ENCODE data around the gene IGSF23. TPM values are rescaled to one million over a fixed set of nuclear protein-coding genes. Genes with fewer than 3 reads are reported as not detected.
"Not testable (repeated sequence)": the region's sequence is repeated elsewhere in the genome, so short reads cannot be mapped to it uniquely, and the experiment has no call there.

IGSF23 gene
- total RNA-seq, 2 experiments from 2014 or later = not detected

GRCh38 chr19:44603201-44603945, 10.0 kb upstream of the IGSF23 start:
- Mint-ChIP-seq H3K9me3 (ENCODE audit: low read depth) (no peaks in the 10 kb centered on the region), H3K36me3 (ENCODE audit: low read depth) (no peaks in the 10 kb centered on the region), H3K4me1 (peaks cover 11% of the 10 kb centered on the region), H3K4me3 (no peak overlapping the region), H3K27me3 (peaks cover 7% of the 10 kb centered on the region), H3K27ac (no peak overlapping the region)
- POLR2A ChIA-PET = no interaction called here
- intact Hi-C loops (cut with DNase I, micrococcal nuclease) = no loop called here
- CTCF ChIA-PET = interaction anchor here (0.6 to 1.2 kb wide), 2 partner anchors 27 to 120 kb away, joined by 3 read pairs; no protein-coding TSS in a partner anchor
- no peak for DNase-seq
- no peak for ATAC-seq

- no peak for ATAC-seq
- Mint-ChIP-seq H3K4me1 (peaks cover 11% of the 10 kb centered on the region), H3K9me3 (ENCODE audit: low read depth) (no peaks in the 10 kb centered on the region), H3K36me3 (ENCODE audit: low read depth) (no peaks in the 10 kb centered on the region), H3K27ac (no peak overlapping the region), H3K4me3 (no peak overlapping the region), H3K27me3 (peaks cover 10% of the 10 kb centered on the region)
- DNase-seq = no peak
- ChIA-PET CTCF (interaction anchor here (0.7 kb wide), 1 partner anchor 172 kb away, joined by 3 read pairs; no protein-coding TSS in a partner anchor), POLR2A (interaction anchor here (0.6 kb wide), 1 partner anchor 283 kb away, joined by 4 read pairs; no protein-coding TSS in a partner anchor)
- intact Hi-C loops (cut with DNase I, micrococcal nuclease) = no loop called here
Measured at GRCh38 chr19:44604241-44604640, 9.1 kb upstream of the IGSF23 start.

GRCh38 chr19:44605547-44605946, 7.8 kb upstream of the IGSF23 start:
- ChIA-PET CTCF (interaction anchor here (0.7 kb wide), 1 partner anchor 35 kb away, joined by 3 read pairs; no protein-coding TSS in a partner anchor), POLR2A (no interaction called here)
- DNase-seq (no peak), ATAC-seq (no peak)
- intact Hi-C loops (cut with DNase I, micrococcal nuclease) = no loop called here
- peaks cover 11% of the 10 kb centered on the region for H3K4me1 Mint-ChIP-seq
- no peaks in the 10 kb centered on the region for H3K36me3 Mint-ChIP-seq (ENCODE audit: low read depth)
- H3K9me3 Mint-ChIP-seq (ENCODE audit: low read depth) = no peaks in the 10 kb centered on the region
- H3K4me3 Mint-ChIP-seq = no peak overlapping the region
- H3K27me3 Mint-ChIP-seq = peaks cover 6% of the 10 kb centered on the region
- H3K27ac Mint-ChIP-seq = no peak overlapping the region

- Mint-ChIP-seq H3K27ac (no peak overlapping the region), H3K36me3 (ENCODE audit: low read depth) (no peaks in the 10 kb centered on the region), H3K4me1 (peaks cover 11% of the 10 kb centered on the region), H3K9me3 (ENCODE audit: low read depth) (no peaks in the 10 kb centered on the region), H3K4me3 (no peak overlapping the region), H3K27me3 (peaks cover 6% of the 10 kb centered on the region)
- ATAC-seq = no peak
- POLR2A ChIA-PET = interaction anchor here (1.1 kb wide), 1 partner anchor 19 kb away, joined by 3 read pairs; no protein-coding TSS in a partner anchor
- CTCF ChIA-PET = no interaction called here
- no peak for DNase-seq
- intact Hi-C loops (cut with DNase I, micrococcal nuclease) = no loop called here
Measured at GRCh38 chr19:44607049-44607448, 6.3 kb upstream of the IGSF23 start.

GRCh38 chr19:44607917-44608316, 5.4 kb upstream of the IGSF23 start:
- Mint-ChIP-seq H3K36me3 (ENCODE audit: low read depth) (no peaks in the 10 kb centered on the region), H3K4me1 (peaks cover 11% of the 10 kb centered on the region), H3K4me3 (no peak overlapping the region), H3K9me3 (ENCODE audit: low read depth) (no peaks in the 10 kb centered on the region), H3K27ac (no peak overlapping the region), H3K27me3 (peaks cover 6% of the 10 kb centered on the region)
- ATAC-seq = no peak
- intact Hi-C loops (cut with DNase I, micrococcal nuclease) = no loop called here
- no peak for DNase-seq
- ChIA-PET POLR2A (no interaction called here), CTCF (interaction anchor here (1.1 to 1.2 kb wide), 2 partner anchors 20 to 37 kb away, joined by 3 to 4 read pairs; no protein-coding TSS in a partner anchor)

GRCh38 chr19:44608391-44608821, 5.0 kb upstream of the IGSF23 start:
- intact Hi-C loops (cut with DNase I, micrococcal nuclease) = no loop called here

GRCh38 chr19:44609219-44609618, 4.1 kb upstream of the IGSF23 start:
- ChIA-PET CTCF (interaction anchor here (0.6 kb wide), 1 partner anchor 28 kb away, joined by 3 read pairs; no protein-coding TSS in a partner anchor), POLR2A (no interaction called here)
- no peaks in the 10 kb centered on the region for H3K36me3 Mint-ChIP-seq (ENCODE audit: low read depth)
- no peaks in the 10 kb centered on the region for H3K9me3 Mint-ChIP-seq (ENCODE audit: low read depth)
- H3K27ac Mint-ChIP-seq = no peak overlapping the region
- no peak overlapping the region for H3K4me3 Mint-ChIP-seq
- intact Hi-C loops (cut with DNase I, micrococcal nuclease) = no loop called here
- no peak for DNase-seq
- H3K4me1 Mint-ChIP-seq = peaks cover 11% of the 10 kb centered on the region
- H3K27me3 Mint-ChIP-seq = peaks cover 6% of the 10 kb centered on the region
- no peak for ATAC-seq

More at GRCh38 chr19:44608391-44608821, 5.0 kb upstream of the IGSF23 start:
- no peaks in the 10 kb centered on the region for H3K9me3 Mint-ChIP-seq (ENCODE audit: low read depth)
- H3K4me3 Mint-ChIP-seq = no peak overlapping the region
- ATAC-seq (no peak), DNase-seq (no peak)
- H3K27me3 Mint-ChIP-seq = peaks cover 6% of the 10 kb centered on the region
- POLR2A ChIA-PET = no interaction called here
- CTCF ChIA-PET = interaction anchor here (1.1 to 1.2 kb wide), 2 partner anchors 20 to 37 kb away, joined by 3 to 4 read pairs; no protein-coding TSS in a partner anchor
- H3K36me3 Mint-ChIP-seq (ENCODE audit: low read depth) = no peaks in the 10 kb centered on the region
- H3K4me1 Mint-ChIP-seq = peaks cover 11% of the 10 kb centered on the region
- no peak overlapping the region for H3K27ac Mint-ChIP-seq

- H3K36me3 Mint-ChIP-seq (ENCODE audit: low read depth); H3K9me3 Mint-ChIP-seq (ENCODE audit: low read depth); intact Hi-C loops (cut with DNase I, micrococcal nuclease); ATAC-seq; H3K4me3 Mint-ChIP-seq; H3K27me3 Mint-ChIP-seq; H3K27ac Mint-ChIP-seq; DNase-seq: not testable (repeated sequence)
- ChIA-PET POLR2A (interaction anchor here (0.6 to 0.8 kb wide), 2 partner anchors 170 to 835 kb away, joined by 3 read pairs; no protein-coding TSS in a partner anchor), CTCF (interaction anchor here (1.1 kb wide), 1 partner anchor 39 kb away, joined by 3 read pairs; no protein-coding TSS in a partner anchor)
- H3K4me1 Mint-ChIP-seq = peaks cover 11% of the 10 kb centered on the region
Measured at GRCh38 chr19:44610497-44610896, 2.9 kb upstream of the IGSF23 start.

GRCh38 chr19:44611812-44612295, 1.5 kb upstream of the IGSF23 start:
- H3K9me3 Mint-ChIP-seq (ENCODE audit: low read depth) = no peaks in the 10 kb centered on the region
- H3K36me3 Mint-ChIP-seq (ENCODE audit: low read depth) = no peaks in the 10 kb centered on the region
- peaks cover 3% of the 10 kb centered on the region for H3K27me3 Mint-ChIP-seq
- no peak for ATAC-seq
- POLR2A ChIA-PET = no interaction called here
- peaks cover 11% of the 10 kb centered on the region for H3K4me1 Mint-ChIP-seq
- CTCF ChIA-PET = interaction anchor here (0.6 to 1.1 kb wide), 4 partner anchors 11 to 77 kb away, joined by 3 to 4 read pairs (median 3); no protein-coding TSS in a partner anchor
- no peak for DNase-seq
- H3K4me3 Mint-ChIP-seq = no peak overlapping the region
- intact Hi-C loops (cut with DNase I, micrococcal nuclease) = no loop called here
- H3K27ac Mint-ChIP-seq = no peak overlapping the region

- no peak overlapping the region for H3K4me3 Mint-ChIP-seq
- ATAC-seq (no peak), DNase-seq (no peak)
- H3K9me3 Mint-ChIP-seq (ENCODE audit: low read depth) = no peaks in the 10 kb centered on the region
- no peaks in the 10 kb centered on the region for H3K4me1 Mint-ChIP-seq
- ChIA-PET CTCF (interaction anchor here (0.6 to 1.2 kb wide), 2 partner anchors 43 to 1527 kb away, joined by 3 read pairs; no protein-coding TSS in a partner anchor), POLR2A (no interaction called here)
- intact Hi-C loops (cut with DNase I, micrococcal nuclease) = no loop called here
- peaks cover under 1% of the 10 kb centered on the region for H3K27me3 Mint-ChIP-seq
- H3K36me3 Mint-ChIP-seq (ENCODE audit: low read depth) = no peaks in the 10 kb centered on the region
- no peak overlapping the region for H3K27ac Mint-ChIP-seq
Measured at GRCh38 chr19:44614313-44614712, 950 bp downstream of the IGSF23 start.

- Mint-ChIP-seq H3K27me3 (no peaks in the 10 kb centered on the region), H3K27ac (no peak overlapping the region), H3K9me3 (ENCODE audit: low read depth) (no peaks in the 10 kb centered on the region), H3K4me3 (no peak overlapping the region), H3K36me3 (ENCODE audit: low read depth) (no peaks in the 10 kb centered on the region), H3K4me1 (no peaks in the 10 kb centered on the region)
- intact Hi-C loops (cut with DNase I, micrococcal nuclease) = no loop called here
- ChIA-PET POLR2A (interaction anchor here (0.7 kb wide), 1 partner anchor 108 kb away, joined by 5 read pairs; no protein-coding TSS in a partner anchor), CTCF (no interaction called here)
- ATAC-seq = no peak
- DNase-seq = no peak
Measured at GRCh38 chr19:44615863-44616247, 2.5 kb downstream of the IGSF23 start.

All from activated CD4-positive, alpha-beta T cell treated with anti-CD3 and anti-CD28 coated beads for 36 hours (primary cell).